K562 (cell line): ENCODE measurements around the gene TMEM222. TPM values are rescaled to one million over a fixed set of nuclear protein-coding genes. Genes with fewer than 3 reads are reported as not detected.

Source experiments
- SMC3 ChIP-seq: conservative IDR thresholded peaks from 2 replicates; pipeline ENCODE4 v1.6.1; 2011; ENCODE audit warnings: low read depth, low read length, improper control_type of control experiment; ENCODE audit not compliant: insufficient read depth
- ZNF316 ChIP-seq: fragments of 450-650 bp; IDR thresholded peaks from 2 replicates; pipeline ENCODE4 v1.6.1; 2016
- polyA plus RNA-seq, 8 experiments: library from polyadenylated mRNA; depleted of rRNA in 4 of 8; stranded (reverse) in 5 of 8; unstranded in 3 of 8; fragments of >200 nt; fragmentation: Nextera tagmentation in 2 of 8; fragmentation: Illumina TruSeq in 1 of 8; extraction: Ambion mirVana in 2 of 8; extraction: Trizol in 1 of 8; gene quantifications; 2 replicates each; pipeline versions ENCODE4 v1.2.1 to v1.2.3, GENCODE V29; 2011 to 2014; ENCODE audit warnings: inconsistent platforms in 1 of 8, missing spikeins in 1 of 8
- total RNA-seq, 7 experiments: library from RNA; depleted of rRNA in 6 of 7; stranded (reverse); fragments of >200 nt in 6 of 7; fragmentation: Illumina TruSeq in 2 of 7; extraction: Trizol in 2 of 7; gene quantifications; 2 replicates each; pipeline versions ENCODE4 v1.2.1 to v1.2.3, GENCODE V29; 2011 to 2021; ENCODE audit warnings: low replicate concordance in 1 of 7
- TF ChIP-seq, protein P1 (sequence below), 2 experiments: fragments of 450-650 bp; formaldehyde crosslinking in 1 of 2; IDR thresholded peaks; 2 replicates each; pipeline versions ENCODE4 v1.4.0 to v1.6.1; 2014 to 2020; ENCODE audit warnings: mild to moderate bottlenecking in 2 of 2, borderline replicate concordance in 1 of 2, low read depth in 1 of 2

TMEM222 gene
- total and polyA plus RNA-seq, 9 of the 15 experiments (the other 6 are each of a cell fraction or from before 2014, with no cell fraction given), result 6.9 to 48.0 (median 32.8) TPM

DNA sequence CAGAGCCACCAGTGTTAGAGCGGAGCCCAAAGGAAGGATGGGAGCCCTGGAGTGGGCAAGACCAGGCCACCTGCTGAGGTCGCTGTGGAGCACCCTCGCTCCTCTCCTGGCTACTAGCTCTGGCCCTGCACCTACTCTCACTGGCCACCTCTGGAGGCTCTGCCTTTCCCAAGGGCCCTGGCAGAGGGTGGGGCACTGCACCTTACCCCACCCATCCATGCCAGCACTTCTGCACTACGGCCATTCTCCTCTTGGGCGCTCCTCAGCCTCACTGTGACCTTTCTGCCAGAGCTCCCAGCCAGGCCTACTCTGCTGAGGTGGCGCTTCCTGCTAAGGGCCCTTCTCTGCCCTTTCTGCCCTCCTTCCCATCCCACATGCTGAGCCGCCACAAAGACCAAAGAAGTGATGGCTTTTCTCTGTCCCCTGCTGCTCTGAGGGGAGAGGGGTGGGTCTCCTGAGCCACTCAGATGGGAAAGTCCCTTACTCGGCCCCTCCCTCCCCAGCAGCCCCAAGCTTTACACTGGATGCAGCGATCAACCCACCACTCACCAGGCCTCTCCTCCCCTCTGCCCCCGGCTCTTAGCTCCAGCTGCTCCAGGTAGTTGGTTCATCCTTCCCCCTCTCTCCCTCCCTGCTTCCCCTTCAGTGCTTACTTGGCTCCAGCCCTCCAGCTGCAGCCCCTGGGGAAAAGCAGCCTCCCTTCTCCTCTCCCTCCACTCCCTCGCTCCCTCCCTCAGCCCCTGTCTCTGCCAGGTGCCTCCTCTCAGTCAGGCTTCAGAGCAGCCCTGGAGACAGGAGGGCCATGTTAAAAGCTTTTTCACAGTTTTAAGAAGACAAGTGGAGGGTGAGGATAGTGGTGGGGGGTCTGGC, 14.8 kb upstream of the TMEM222 start (continued):
- TF ChIP-seq, protein P1, sequence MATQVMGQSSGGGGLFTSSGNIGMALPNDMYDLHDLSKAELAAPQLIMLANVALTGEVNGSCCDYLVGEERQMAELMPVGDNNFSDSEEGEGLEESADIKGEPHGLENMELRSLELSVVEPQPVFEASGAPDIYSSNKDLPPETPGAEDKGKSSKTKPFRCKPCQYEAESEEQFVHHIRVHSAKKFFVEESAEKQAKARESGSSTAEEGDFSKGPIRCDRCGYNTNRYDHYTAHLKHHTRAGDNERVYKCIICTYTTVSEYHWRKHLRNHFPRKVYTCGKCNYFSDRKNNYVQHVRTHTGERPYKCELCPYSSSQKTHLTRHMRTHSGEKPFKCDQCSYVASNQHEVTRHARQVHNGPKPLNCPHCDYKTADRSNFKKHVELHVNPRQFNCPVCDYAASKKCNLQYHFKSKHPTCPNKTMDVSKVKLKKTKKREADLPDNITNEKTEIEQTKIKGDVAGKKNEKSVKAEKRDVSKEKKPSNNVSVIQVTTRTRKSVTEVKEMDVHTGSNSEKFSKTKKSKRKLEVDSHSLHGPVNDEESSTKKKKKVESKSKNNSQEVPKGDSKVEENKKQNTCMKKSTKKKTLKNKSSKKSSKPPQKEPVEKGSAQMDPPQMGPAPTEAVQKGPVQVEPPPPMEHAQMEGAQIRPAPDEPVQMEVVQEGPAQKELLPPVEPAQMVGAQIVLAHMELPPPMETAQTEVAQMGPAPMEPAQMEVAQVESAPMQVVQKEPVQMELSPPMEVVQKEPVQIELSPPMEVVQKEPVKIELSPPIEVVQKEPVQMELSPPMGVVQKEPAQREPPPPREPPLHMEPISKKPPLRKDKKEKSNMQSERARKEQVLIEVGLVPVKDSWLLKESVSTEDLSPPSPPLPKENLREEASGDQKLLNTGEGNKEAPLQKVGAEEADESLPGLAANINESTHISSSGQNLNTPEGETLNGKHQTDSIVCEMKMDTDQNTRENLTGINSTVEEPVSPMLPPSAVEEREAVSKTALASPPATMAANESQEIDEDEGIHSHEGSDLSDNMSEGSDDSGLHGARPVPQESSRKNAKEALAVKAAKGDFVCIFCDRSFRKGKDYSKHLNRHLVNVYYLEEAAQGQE (IDR thresholded peaks at IDR 0.05; ENCODE audit: borderline replicate concordance), result peak; percentile 5; the same call in 1 of the 2 replicates
- TF ChIP-seq, protein P1 (CRISPR knock-in tag; IDR thresholded peaks at IDR 0.05; ENCODE audit: low read depth), result no peak
- TF ChIP-seq SMC3 (peak; percentile 24; the same call in 1 of the 2 replicates), ZNF316 (peak; percentile 57; the same call in 1 of the 2 replicates)
